Smooth muscle cell (in vitro differentiated cells): Measurements from ENCODE around the gene ACY1. TPM values are rescaled to one million over a fixed set of nuclear protein-coding genes. Genes with fewer than 3 reads are reported as not detected.
A peak's percentile ranks its signal among the peaks of the same experiment; 100 is the strongest.

ENCODE experiments used
- DNase-seq: peaks from one replicate; lab custom pipeline; 2025; ENCODE audit not compliant: unreplicated experiment; lab: John Stamatoyannopoulos, UW
- H2AFZ ChIP-seq: fragments of 200-600 bp; sonication (generic); 2 replicates; pipeline ENCODE4 v1.6.0; 2016; ENCODE audit warnings: antibody characterized with exemption, low read depth, mild to moderate bottlenecking
- H3F3A ChIP-seq: fragments of 200-600 bp; sonication (generic); 2 replicates; pipeline ENCODE4 v1.6.0; 2017; ENCODE audit warnings: antibody characterized with exemption, low read depth
- H3K27ac ChIP-seq: fragments of 200-600 bp; sonication (generic); 2 replicates; pipeline ENCODE4 v1.5.1; 2016; ENCODE audit warnings: low read depth, mild to moderate bottlenecking
- H3K27me3 ChIP-seq: fragments of 200-600 bp; sonication (generic); 2 replicates; pipeline ENCODE4 v1.6.1; 2016; ENCODE audit warnings: low read depth, mild to moderate bottlenecking
- H3K36me3 ChIP-seq: fragments of 200-600 bp; sonication (generic); 2 replicates; pipeline ENCODE4 v1.5.1; 2016; ENCODE audit warnings: low read depth
- H3K4me1 ChIP-seq: fragments of 200-600 bp; sonication (generic); 2 replicates; pipeline ENCODE4 v1.5.1; 2016; ENCODE audit warnings: low read depth
- H3K4me2 ChIP-seq: fragments of 200-600 bp; sonication (generic); 2 replicates; pipeline ENCODE4 v1.6.0; 2016; ENCODE audit warnings: mild to moderate bottlenecking
- H3K4me3 ChIP-seq: fragments of 200-600 bp; sonication (generic); 2 replicates; pipeline ENCODE4 v1.5.1; 2016; ENCODE audit warnings: mild to moderate bottlenecking
- H3K79me2 ChIP-seq: fragments of 200-600 bp; sonication (generic); 2 replicates; pipeline ENCODE4 v1.6.0; 2016; ENCODE audit warnings: low read depth, mild to moderate bottlenecking
- H3K9ac ChIP-seq: fragments of 200-600 bp; sonication (generic); 2 replicates; pipeline ENCODE4 v1.6.0; 2016; ENCODE audit warnings: low read depth
- H3K9me3 ChIP-seq: fragments of 200-600 bp; sonication (generic); replicated peaks from 2 replicates; pipeline ENCODE4 v1.5.1; 2016; ENCODE audit warnings: low read depth
- H4K20me1 ChIP-seq: fragments of 200-600 bp; sonication (generic); 2 replicates; pipeline ENCODE4 v1.6.0; 2016; ENCODE audit warnings: low read depth
- CTCF ChIP-seq: fragments of 200-600 bp; sonication (generic); IDR thresholded peaks from 2 replicates; pipeline ENCODE4 v1.5.1; 2017; ENCODE audit warnings: borderline replicate concordance, mild to moderate bottlenecking, antibody characterized with exemption; ENCODE audit not compliant: insufficient read depth, poor library complexity, severe bottlenecking
- WGBS: methylation state at CpG from one replicate; pipeline ENCODE4 v1.1.7; 2016; ENCODE audit warnings: low lambda C conversion rate; 5-methylcytosine and 5-hydroxymethylcytosine counted together
- polyA plus RNA-seq: library from polyadenylated mRNA; unstranded; fragments of >200 nt; fragmentation: Nextera tagmentation; extraction: Ambion mirVana; gene quantifications from 2 replicates; pipeline ENCODE4 v1.2.1, GENCODE V29; 2016
- total RNA-seq: library from RNA; depleted of rRNA; stranded (reverse); fragments of >200 nt; gene quantifications from 2 replicates; pipeline ENCODE4 v1.2.3, GENCODE V29; 2014

The ACY1 gene
- total and polyA plus RNA-seq, 2 experiments from 2014 or later = 33.8 to 39.6 TPM

DNA sequence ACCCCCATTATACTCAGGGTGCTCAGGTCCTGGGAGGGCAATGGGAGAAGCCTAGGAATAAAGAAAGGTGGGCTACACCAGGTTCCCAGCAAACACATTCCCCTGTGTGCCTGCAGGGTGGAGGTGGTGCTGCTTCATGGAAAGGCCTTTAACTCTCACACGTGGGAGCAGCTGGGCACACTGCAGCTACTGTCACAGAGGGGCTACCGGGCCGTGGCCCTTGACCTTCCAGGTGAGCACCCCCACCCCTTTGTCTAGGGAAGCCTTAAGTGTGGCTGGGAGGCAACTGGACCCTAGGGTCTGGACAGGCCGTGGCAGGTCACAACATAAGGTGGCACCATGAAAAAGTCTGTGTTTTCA, 5.2 kb upstream of the ACY1 start:
- WGBS = 88% methylated on average over 4 of the region's 4 CpGs
- Histone ChIP-seq H3K9ac (no peak overlapping the region), H3K4me1 (peaks cover 28% of the 10 kb centered on the region), H3K36me3 (no peaks in the 10 kb centered on the region), H3K27me3 (no peaks in the 10 kb centered on the region), H3F3A (peaks cover 21% of the 10 kb centered on the region), H3K79me2 (peaks cover 25% of the 10 kb centered on the region), H3K27ac (no peak overlapping the region), H4K20me1 (no peaks in the 10 kb centered on the region), H2AFZ (no peak overlapping the region), H3K4me2 (no peak overlapping the region), H3K9me3 (no peaks in the 10 kb centered on the region), H3K4me3 (no peak overlapping the region)
- no peak for DNase-seq
- no peak for TF ChIP-seq CTCF

GRCh38 chr3:51980253-51980652, 3.1 kb upstream of the ACY1 start:
- Histone ChIP-seq H4K20me1 (no peaks in the 10 kb centered on the region), H3K4me2 (no peak overlapping the region), H3K4me1 (peaks cover 23% of the 10 kb centered on the region), H3K36me3 (no peaks in the 10 kb centered on the region), H2AFZ (no peak overlapping the region), H3K4me3 (no peak overlapping the region), H3K79me2 (peaks cover 19% of the 10 kb centered on the region), H3K9ac (no peak overlapping the region), H3K27ac (no peak overlapping the region), H3K9me3 (no peaks in the 10 kb centered on the region), H3F3A (peaks cover 13% of the 10 kb centered on the region), H3K27me3 (no peaks in the 10 kb centered on the region)
- 98% methylated on average over 10 of the region's 10 CpGs for WGBS
- no peak for DNase-seq
- no peak for TF ChIP-seq CTCF

DNA sequence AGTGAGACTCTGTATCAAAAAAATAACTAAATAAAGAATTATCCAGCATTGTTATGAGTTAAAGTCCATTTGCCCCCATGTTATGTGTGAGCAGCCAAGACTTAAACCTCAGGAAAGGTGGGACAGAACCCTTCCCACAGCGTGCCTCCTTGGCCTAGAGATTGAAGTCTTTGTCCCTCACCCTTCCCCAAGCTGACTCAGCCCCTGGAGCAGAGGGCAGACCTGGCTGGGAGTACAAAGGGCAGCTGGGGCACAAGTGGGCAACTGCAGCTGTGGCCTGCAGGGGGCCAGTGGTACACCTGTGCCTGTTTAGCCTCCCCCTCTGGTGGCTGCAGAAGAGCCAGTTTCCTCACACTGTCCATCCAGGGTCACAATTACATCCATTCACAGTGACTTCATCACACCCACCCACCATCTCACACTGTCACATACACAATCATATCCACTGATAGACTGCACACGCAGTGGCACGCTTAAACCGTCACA, 940 bp upstream of the ACY1 start:
- H3K9ac ChIP-seq = peak overlapping the region; percentile 80
- peak overlapping the region; percentile 83 for H3K4me2 ChIP-seq
- H3K4me3 ChIP-seq = peak overlapping the region; percentile 61
- no peaks in the 10 kb centered on the region for H4K20me1 ChIP-seq
- H3K36me3 ChIP-seq = no peaks in the 10 kb centered on the region
- 4% methylated on average over 4 of the region's 4 CpGs for WGBS
- peaks cover 19% of the 10 kb centered on the region for H3K79me2 ChIP-seq
- H3K4me1 ChIP-seq = peaks cover 17% of the 10 kb centered on the region
- H3F3A ChIP-seq = no peaks in the 10 kb centered on the region
- TF ChIP-seq CTCF = peak; percentile 42
- peak overlapping the region; percentile 96 for H3K27ac ChIP-seq
- no peaks in the 10 kb centered on the region for H3K27me3 ChIP-seq
- H3K9me3 ChIP-seq = no peaks in the 10 kb centered on the region
- H2AFZ ChIP-seq = peak overlapping the region; percentile 4
- no peak for DNase-seq

- TF ChIP-seq CTCF = no peak
- Histone ChIP-seq H3F3A (no peaks in the 10 kb centered on the region), H3K4me1 (peaks cover 17% of the 10 kb centered on the region), H2AFZ (peak overlapping the region; percentile 4), H3K36me3 (no peaks in the 10 kb centered on the region), H3K4me3 (peak overlapping the region; percentile 61), H3K27ac (peak overlapping the region; percentile 96), H3K9ac (peak overlapping the region; percentile 80), H4K20me1 (no peaks in the 10 kb centered on the region), H3K9me3 (no peaks in the 10 kb centered on the region), H3K27me3 (no peaks in the 10 kb centered on the region), H3K4me2 (peak overlapping the region; percentile 83), H3K79me2 (peaks cover 19% of the 10 kb centered on the region)
- DNase-seq = no peak
- 79% methylated on average over 21 of the region's 22 CpGs for WGBS
Measured at GRCh38 chr3:51983578-51984268, 388 bp downstream of the ACY1 start.
